Measurements from ENCODE around the gene LILRB1. TPM values are rescaled to one million over a fixed set of nuclear protein-coding genes. Genes with fewer than 3 reads are reported as not detected.
"Not testable (repeated sequence)": the region's sequence is repeated elsewhere in the genome, so short reads cannot be mapped to it uniquely, and the experiment has no call there.

LILRB1 gene
- total and polyA plus RNA-seq, 4 donors: 1.3 to 10.6 (median 4.9) TPM

GRCh38 chr19:54681596-54681995, 51.3 kb downstream of the LILRB1 start:
- DNase-seq (ENCODE audit: low spot score); H3K9me3 ChIP-seq (ENCODE audit: control insufficient read depth in 4 of 4, low read length in 3 of 4); H3K9ac ChIP-seq (ENCODE audit: low read depth in 1 of 2, low read length in 2 of 2); H3K36me3 ChIP-seq (ENCODE audit: control insufficient read depth in 4 of 4, insufficient read depth in 3 of 4, low read depth in 1 of 4, low read length in 3 of 4); H3K27ac ChIP-seq (ENCODE audit: low read depth in 1 of 2, low read length in 2 of 2); H3K4me3 ChIP-seq (ENCODE audit: low read depth in 1 of 3, low read length in 3 of 3); H3K4me1 ChIP-seq (ENCODE audit: control insufficient read depth in 4 of 4, insufficient read depth in 4 of 4, low read length in 3 of 4); H3K27me3 ChIP-seq (ENCODE audit: control insufficient read depth in 4 of 4, insufficient read depth in 4 of 4, low read length in 3 of 4): not testable (repeated sequence)
- WGBS: 69% methylated on average over 12 of the region's 12 CpGs

- DNase-seq (ENCODE audit: low spot score): no peak
- Histone ChIP-seq H3K36me3 (ENCODE audit: control insufficient read depth in 4 of 4, insufficient read depth in 3 of 4, low read depth in 1 of 4, low read length in 3 of 4) (no peaks in the 10 kb centered on the region), H3K4me1 (ENCODE audit: control insufficient read depth in 4 of 4, insufficient read depth in 4 of 4, low read length in 3 of 4) (no peaks in the 10 kb centered on the region), H3K9ac (ENCODE audit: low read depth in 1 of 2, low read length in 2 of 2) (no peak overlapping the region), H3K27me3 (ENCODE audit: control insufficient read depth in 4 of 4, insufficient read depth in 4 of 4, low read length in 3 of 4) (no peaks in the 10 kb centered on the region), H3K27ac (ENCODE audit: low read depth in 1 of 2, low read length in 2 of 2) (no peak overlapping the region), H3K9me3 (ENCODE audit: control insufficient read depth in 4 of 4, low read length in 3 of 4) (peaks cover 0 to 9% (median 0%) of the 10 kb centered on the region in 4 donors), H3K4me3 (ENCODE audit: low read depth in 1 of 3, low read length in 3 of 3) (no peak overlapping the region)
- WGBS: 48% methylated on average over 7 of the region's 7 CpGs
- TF ChIP-seq ZBTB33 (IDR thresholded peaks at IDR 0.05) (no peak), YY1 (IDR thresholded peaks at IDR 0.05) (no peak), EGR1 (IDR thresholded peaks at IDR 0.05; ENCODE audit: low read depth in 2 of 2) (no peak), HNF4A (conservative IDR thresholded peaks at IDR 0.05) (no peak), FOXA1 (IDR thresholded peaks at IDR 0.05) (no peak), TAF1 (conservative IDR thresholded peaks at IDR 0.05) (no peak), RXRA (IDR thresholded peaks at IDR 0.05) (no peak), NR2F2 (IDR thresholded peaks at IDR 0.05) (no peak), FOXA2 (IDR thresholded peaks at IDR 0.05) (no peak), GABPA (IDR thresholded peaks at IDR 0.05 in 1 of 2, conservative IDR thresholded peaks at IDR 0.05 in 1 of 2) (no peak), RAD21 (IDR thresholded peaks at IDR 0.05) (no peak), JUND (IDR thresholded peaks at IDR 0.05) (no peak), SP1 (IDR thresholded peaks at IDR 0.05) (no peak), CTCF (IDR thresholded peaks at IDR 0.05; ENCODE audit: low read depth, low read length, missing input control) (no peak), HNF4G (IDR thresholded peaks at IDR 0.05) (no peak), REST (IDR thresholded peaks at IDR 0.05) (no peak), ATF3 (IDR thresholded peaks at IDR 0.05) (no peak)
- TF ChIP-seq, protein P1, sequence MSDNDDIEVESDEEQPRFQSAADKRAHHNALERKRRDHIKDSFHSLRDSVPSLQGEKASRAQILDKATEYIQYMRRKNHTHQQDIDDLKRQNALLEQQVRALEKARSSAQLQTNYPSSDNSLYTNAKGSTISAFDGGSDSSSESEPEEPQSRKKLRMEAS (IDR thresholded peaks at IDR 0.05): no peak
These were observed 52.1 kb downstream of the LILRB1 start for GRCh38 chr19:54682306-54682856.

All from liver (tissue), 9 donors.